CD4-positive, alpha-beta T cell treated with Interleukin-2 at 100 ng/mL for 4 hours (primary cell): ENCODE results near the gene CD44.
A peak's percentile ranks its signal among the peaks of the same experiment; 100 is the strongest.

Source experiments
- DNase-seq: peaks from one replicate; pipeline ENCODE4 v3.0.0-alpha.2; 2020; ENCODE audit warnings: low spot score

CD44 gene

GRCh38 chr11:35262056-35262455 is 123.1 kb downstream of the CD44 start:
- no peak for DNase-seq

- no peak for DNase-seq
Measured at GRCh38 chr11:35262735-35263134, 123.8 kb downstream of the CD44 start.

GRCh38 chr11:35265755-35266454 is 126.9 kb downstream of the CD44 start:
- no peak for DNase-seq

- DNase-seq = no peak
Measured at GRCh38 chr11:35267504-35267903, 128.5 kb downstream of the CD44 start.

- no peak for DNase-seq
Measured at GRCh38 chr11:35270342-35270741, 131.4 kb downstream of the CD44 start.

GRCh38 chr11:35271031-35271430 is 132.1 kb downstream of the CD44 start:
- no peak for DNase-seq

- peak; percentile 59 for DNase-seq
Measured at GRCh38 chr11:35272391-35272902, 133.5 kb downstream of the CD44 start.

GRCh38 chr11:35274909-35275785 is 136.2 kb downstream of the CD44 start:
- DNase-seq = no peak

GRCh38 chr11:35275786-35276170 is 136.8 kb downstream of the CD44 start:
- DNase-seq = no peak

- DNase-seq = peak; percentile 19
Measured at GRCh38 chr11:35276396-35277145, 137.6 kb downstream of the CD44 start.

- DNase-seq = no peak
Measured at GRCh38 chr11:35277827-35278226, 138.9 kb downstream of the CD44 start.

GRCh38 chr11:35280727-35281126 is 141.8 kb downstream of the CD44 start:
- no peak for DNase-seq

- no peak for DNase-seq
Measured at GRCh38 chr11:35281169-35281688, 142.3 kb downstream of the CD44 start.
